ENCODE data around the gene PDE8A.
A peak's percentile ranks its signal among the peaks of the same experiment; 100 is the strongest.
"Not testable (repeated sequence)": the region's sequence is repeated elsewhere in the genome, so short reads cannot be mapped to it uniquely, and the experiment has no call there.

Gene PDE8A

GRCh38 chr15:85131915-85132314, 150.3 kb downstream of the PDE8A start:
- DNase-seq (ENCODE audit: low read depth): no peak

GRCh38 chr15:85133709-85134108, 152.1 kb downstream of the PDE8A start:
- DNase-seq (ENCODE audit: low read depth): no peak

GRCh38 chr15:85137489-85138168, 156.0 kb downstream of the PDE8A start:
- DNase-seq (ENCODE audit: low read depth): no peak

- DNase-seq (ENCODE audit: low read depth): no peak
Observed at GRCh38 chr15:85139391-85139790, 157.7 kb downstream of the PDE8A start.

GRCh38 chr15:85141726-85142125, 160.1 kb downstream of the PDE8A start:
- no peak for DNase-seq (ENCODE audit: low read depth)

- DNase-seq (ENCODE audit: low read depth): no peak
Observed at GRCh38 chr15:85142312-85142711, 160.7 kb downstream of the PDE8A start.

GRCh38 chr15:85149465-85150129, 167.9 kb downstream of the PDE8A start:
- no peak for DNase-seq (ENCODE audit: low read depth)

GRCh38 chr15:85150130-85150480, 168.4 kb downstream of the PDE8A start:
- no peak for DNase-seq (ENCODE audit: low read depth)

GRCh38 chr15:85151145-85151544, 169.5 kb downstream of the PDE8A start:
- DNase-seq (ENCODE audit: low read depth): no peak

GRCh38 chr15:85151861-85152260, 170.2 kb downstream of the PDE8A start:
- no peak for DNase-seq (ENCODE audit: low read depth)

GRCh38 chr15:85154061-85154460, 172.4 kb downstream of the PDE8A start:
- DNase-seq (ENCODE audit: low read depth): no peak

GRCh38 chr15:85155360-85155759, 173.7 kb downstream of the PDE8A start:
- DNase-seq (ENCODE audit: low read depth): no peak

- DNase-seq (ENCODE audit: low read depth): no peak
Observed at GRCh38 chr15:85155857-85156256, 174.2 kb downstream of the PDE8A start.

- DNase-seq (ENCODE audit: low read depth): no peak
Observed at GRCh38 chr15:85157344-85157743, 175.7 kb downstream of the PDE8A start.

- no peak for DNase-seq (ENCODE audit: low read depth)
Observed at GRCh38 chr15:85162237-85162636, 180.6 kb downstream of the PDE8A start.

GRCh38 chr15:85164841-85165466, 183.3 kb downstream of the PDE8A start:
- no peak for DNase-seq (ENCODE audit: low read depth)

GRCh38 chr15:85167568-85167967, 185.9 kb downstream of the PDE8A start:
- DNase-seq (ENCODE audit: low read depth): no peak

- peak; percentile 17 for DNase-seq (ENCODE audit: low read depth)
Observed at GRCh38 chr15:85168642-85169173, 187.1 kb downstream of the PDE8A start.

GRCh38 chr15:85171736-85172135, 190.1 kb downstream of the PDE8A start:
- DNase-seq (ENCODE audit: low read depth): no peak

- no peak for DNase-seq (ENCODE audit: low read depth)
Observed at GRCh38 chr15:85172846-85173490, 191.3 kb downstream of the PDE8A start.

- DNase-seq (ENCODE audit: low read depth): not testable (repeated sequence)
Observed at GRCh38 chr15:85173630-85174029, 192.0 kb downstream of the PDE8A start.

GRCh38 chr15:85174521-85174920, 192.9 kb downstream of the PDE8A start:
- no peak for DNase-seq (ENCODE audit: low read depth)

GRCh38 chr15:85177042-85177515, 195.4 kb downstream of the PDE8A start:
- DNase-seq (ENCODE audit: low read depth): not testable (repeated sequence)
